ENCODE results near the gene NDRG4.

Gene NDRG4

DNA sequence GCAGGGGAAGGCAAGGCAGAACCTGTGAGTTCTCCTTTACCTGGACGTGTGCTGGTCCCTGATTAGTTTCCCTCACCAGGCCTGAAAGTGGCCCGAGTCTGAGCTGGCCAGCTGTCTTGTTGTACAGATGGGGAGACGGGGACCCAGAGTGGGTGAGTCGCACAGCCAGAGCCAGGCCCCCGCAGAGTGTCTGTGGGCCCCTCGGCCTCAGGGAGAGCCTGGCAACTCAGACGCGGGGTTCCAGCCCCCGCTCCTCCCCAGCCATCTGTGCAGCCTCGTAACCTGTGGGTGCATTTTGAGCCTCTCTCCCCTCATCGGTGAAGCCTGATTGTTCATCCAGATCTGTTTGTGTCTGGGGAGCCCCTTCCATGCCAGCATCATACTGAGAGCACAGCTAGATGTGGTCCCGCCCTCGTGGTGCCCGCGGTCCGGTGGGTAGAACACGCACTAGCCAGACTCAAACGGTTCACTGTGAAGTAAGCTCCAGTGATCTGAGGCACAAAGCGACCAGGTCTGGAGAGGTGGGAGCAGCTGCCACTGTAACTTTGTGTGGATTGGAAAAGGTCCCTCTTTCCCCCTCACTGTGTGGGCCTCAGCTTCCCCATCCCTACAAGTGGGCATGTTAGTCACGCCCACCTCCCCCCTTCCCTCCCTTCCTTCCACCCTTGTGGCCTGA lies 6.0 kb upstream of the NDRG4 start:
- no peak for FAIRE-seq
- DNase-seq (ENCODE audit: low spot score): no peak

DNA sequence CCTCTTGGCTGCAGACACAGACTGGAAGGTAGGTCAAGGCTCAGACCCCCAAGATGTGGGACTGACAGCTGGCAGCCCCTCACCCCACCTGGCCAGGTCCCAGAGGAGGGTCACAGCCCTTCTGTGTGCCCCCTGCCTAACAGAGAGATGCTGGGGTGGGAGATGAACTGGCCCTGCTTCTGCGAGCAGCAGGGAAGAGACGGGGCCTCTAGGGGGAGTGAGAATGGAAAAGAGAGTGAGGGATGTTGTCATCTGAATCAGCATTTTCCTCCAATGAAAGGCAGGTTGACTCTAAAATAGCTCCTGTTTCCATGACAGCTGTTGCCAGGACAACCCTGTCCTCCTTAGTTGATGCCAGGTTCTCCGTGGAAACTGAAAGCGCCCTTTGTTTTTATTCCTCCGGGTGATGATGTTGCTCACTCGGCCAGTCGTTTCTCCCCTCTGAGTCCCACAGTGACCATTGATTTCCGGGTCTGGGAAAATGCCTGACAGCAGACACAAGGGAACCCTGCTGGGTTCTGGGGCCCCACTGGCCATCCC lies 4.9 kb upstream of the NDRG4 start:
- FAIRE-seq: peak; percentile 84
- DNase-seq (ENCODE audit: low spot score): peak; percentile 94

DNA sequence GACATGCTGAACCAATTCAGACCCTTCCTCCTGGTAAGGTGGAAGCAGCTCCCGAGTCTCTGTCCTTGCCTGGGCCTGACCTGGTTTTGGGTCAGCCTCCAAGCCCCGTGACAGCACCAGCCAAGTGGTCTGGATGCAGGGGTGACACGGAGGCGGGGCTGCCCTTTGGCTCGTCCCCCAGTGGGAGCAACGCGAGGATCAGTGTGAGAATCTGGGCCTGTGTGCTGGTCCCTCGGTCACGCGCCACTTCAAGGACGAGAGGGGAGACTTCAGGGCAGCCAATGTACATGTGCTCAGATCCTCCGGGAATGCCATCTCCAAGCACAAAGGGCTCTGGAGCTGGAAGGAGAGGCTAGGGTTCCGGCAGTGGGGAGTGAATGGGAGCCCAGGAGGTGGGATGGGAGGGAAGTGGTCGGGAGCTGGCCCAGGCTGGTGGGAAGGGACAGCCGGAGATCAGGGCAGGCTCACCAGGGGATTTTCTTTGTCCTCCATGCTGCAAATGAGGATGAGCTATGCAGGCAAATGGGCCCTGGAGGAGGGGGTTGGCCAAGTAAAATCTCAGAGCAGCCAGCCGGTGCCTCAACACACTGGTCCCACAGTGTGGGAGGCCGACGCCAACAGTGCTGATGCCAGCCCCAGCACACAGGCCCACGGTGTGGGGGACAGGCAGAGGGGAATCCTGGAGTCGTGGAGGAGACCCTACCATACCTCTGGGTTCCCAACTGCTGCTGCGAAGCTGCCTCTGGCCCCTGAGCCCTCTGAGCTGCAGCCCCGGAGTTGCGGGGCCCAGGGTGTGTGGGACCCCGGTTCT lies 4.2 kb upstream of the NDRG4 start:
- DNase-seq (ENCODE audit: low spot score) (no peak), FAIRE-seq (no peak)

DNA sequence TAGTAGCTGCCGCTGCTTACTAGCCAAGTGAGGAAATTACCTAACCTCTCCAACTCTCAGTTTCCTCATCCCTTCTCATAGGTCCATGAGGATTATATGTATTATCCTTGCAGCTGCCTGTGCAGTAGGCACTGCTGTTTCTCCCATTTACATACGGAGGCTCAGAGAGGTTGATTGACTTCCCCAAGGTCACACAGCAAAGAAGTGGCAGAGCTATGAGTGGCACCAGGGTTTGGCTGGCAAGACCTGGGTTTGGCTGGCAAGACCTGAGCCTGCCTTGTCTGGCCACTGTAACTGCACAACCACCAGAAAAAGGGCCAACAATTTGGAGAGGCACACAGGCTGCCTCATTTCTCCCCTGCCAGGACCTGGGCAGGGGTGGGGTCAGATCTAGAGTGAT lies 2.5 kb upstream of the NDRG4 start:
- FAIRE-seq (no peak), DNase-seq (ENCODE audit: low spot score) (no peak)

DNA sequence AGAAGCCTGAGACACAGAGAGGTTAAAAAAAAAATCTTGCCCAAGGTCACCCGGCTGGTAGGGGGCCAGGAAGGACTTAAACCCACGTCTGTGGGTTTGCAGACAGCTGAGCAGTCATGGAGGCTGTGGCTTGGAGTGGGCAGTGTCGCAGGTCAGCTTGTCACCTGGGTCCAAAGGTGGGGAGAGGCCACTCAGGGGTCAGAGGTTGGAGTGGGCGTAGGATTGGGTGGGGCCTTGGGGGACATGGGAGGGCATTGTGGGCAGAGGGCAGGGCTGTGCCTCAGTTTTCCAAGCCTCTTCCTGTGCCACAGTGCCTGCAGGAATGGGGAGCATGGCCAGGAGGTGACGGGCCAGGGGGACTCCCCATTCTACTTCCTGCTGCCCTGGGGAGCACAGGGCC lies 2.0 kb upstream of the NDRG4 start:
- FAIRE-seq: no peak

DNA sequence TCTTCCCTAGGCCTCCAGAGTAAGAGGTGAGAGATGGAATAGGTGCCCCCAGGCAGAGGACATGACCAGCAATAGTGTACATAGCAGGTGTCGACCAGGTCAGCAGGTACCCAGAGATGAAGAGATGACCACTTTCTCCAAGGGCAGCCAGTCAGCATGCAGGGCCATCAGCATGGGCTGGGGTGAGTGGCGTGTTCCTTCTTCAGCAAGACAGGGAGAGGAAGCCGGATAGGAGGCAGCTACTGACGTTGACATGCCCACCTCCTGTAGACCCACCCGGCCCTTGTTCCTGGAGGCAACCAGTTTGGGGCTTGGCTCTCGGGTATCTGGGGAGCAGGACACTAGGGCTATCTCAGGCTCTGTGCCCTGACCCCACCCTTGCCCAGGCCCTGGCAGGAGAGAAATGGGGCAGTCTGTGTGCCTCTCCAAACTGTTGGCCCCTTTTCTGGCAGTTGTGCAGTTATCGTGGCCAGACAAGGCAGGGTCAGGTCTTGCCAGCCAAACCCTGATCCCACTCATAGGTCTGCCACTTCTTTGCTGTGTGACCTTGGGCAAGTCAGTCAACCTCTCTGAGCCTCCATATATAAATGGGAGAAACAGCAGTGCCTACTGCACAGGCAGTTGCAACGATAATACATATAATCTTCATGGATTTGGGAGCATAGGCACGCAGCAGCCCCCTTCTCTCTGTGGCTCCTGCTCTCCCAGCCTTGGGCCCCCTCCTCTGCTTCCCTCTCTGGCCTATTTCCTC lies 1.4 kb upstream of the NDRG4 start:
- DNase-seq (ENCODE audit: low spot score) (no peak), FAIRE-seq (peak; percentile 17)

More for the DNA sequence above, 2.0 kb upstream of the NDRG4 start:
- DNase-seq (ENCODE audit: low spot score): no peak

DNA sequence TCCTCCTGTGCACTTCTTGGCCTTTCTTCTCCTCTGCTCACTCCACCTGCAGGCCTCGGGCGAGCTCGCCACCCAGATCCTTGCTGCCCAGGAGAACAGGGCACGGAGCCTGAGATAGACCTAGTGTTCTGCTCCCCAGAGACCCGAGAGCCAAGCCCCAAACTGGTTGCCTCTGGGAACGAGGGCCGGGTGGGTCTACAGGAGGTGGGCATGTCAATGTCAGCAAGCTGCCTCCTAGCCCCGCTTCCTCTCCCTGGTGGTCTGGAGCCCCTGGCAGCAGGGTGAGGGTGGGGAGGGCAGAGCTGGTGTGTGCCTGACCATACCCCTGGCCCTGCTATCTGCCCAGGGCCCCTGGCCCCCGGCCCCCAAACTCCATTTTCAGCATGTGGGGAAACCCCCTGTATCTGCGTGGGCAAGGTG lies 841 bp upstream of the NDRG4 start:
- no peak for FAIRE-seq

DNA sequence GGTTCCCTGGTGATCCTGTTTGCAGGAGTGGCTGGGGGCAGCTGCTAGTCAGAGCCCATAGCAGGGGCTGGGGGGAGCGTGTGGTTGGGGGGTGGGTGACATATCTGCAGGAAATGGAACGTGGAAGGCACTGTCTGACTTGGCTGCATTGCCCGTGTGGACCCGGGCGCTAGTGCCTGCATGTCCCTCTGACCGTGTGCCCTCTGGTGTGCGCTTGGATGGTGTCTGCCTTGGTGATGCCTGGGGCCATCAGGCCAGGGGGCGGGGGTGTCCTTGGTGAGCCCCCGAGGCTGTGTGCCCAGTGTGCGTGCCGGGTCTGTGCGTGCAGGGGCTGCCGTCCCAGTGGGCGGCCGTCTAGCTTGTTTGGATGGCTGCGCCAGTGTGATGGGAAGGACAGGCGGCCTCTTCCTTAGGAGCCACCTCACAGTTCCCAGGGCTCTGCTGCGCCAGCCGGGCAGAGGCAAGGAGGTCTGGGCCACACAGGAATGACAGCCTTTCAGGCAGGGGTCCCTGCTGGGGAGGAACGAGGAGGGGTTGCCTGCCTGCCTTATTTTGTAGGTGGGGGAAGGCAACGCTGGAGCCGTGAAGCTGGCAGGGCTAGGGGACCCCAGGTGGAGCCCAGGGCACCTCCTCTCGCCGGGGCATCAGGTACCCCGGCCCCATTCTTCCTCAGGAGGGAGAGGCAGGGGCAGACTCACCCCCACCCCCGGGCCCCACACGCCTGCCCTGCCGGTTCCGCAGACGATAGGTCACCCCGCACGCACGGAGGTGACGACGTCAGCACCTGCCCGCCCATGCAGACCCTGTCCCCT lies 693 bp downstream of the NDRG4 start:
- FAIRE-seq: no peak
- no peak for DNase-seq (ENCODE audit: low spot score)

More for the DNA sequence above, 841 bp upstream of the NDRG4 start:
- no peak for DNase-seq (ENCODE audit: low spot score)

DNA sequence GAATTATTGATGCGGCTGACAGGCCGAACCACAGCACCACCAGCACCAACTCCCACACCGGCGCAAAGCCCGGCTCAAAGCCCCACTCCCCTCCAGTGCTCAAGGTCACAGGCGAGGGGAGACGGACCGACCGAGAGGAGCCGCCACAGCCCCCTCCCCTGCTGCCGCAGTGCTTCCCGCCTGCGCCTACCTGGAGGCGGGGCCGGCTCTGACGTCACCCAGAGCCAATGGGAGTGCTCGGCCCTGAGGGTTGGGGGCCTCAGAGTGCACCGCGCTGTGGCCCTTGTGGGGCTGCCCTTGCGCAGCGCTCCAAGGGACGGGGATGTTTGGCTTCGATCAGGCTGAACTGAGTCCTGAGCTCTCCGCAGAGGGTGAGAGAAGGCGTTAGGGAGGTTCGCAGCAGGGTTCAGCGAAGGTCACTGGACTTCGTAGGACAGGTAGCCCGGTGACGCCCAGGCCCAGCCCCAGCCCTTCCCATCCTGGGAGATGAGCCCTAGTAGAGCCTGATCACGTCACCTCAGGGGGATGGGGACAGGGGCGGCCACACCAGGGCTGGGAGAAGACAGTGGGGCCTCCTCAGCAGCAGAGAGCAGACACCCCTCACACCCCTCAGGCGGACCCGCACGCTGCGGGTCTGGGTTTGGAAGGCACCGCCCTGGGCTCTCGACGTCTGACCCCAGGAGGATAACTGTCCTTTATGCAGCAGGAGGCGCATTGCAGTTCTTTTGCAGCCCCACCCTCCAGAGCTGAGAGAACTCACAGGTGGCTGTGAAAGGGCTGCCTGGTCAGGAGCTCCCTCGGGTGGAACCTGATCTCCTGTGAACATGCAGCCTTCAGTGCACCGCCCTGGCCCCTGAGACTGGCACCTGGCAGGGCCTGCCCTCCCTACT lies 1.5 kb downstream of the NDRG4 start:
- no peak for FAIRE-seq
- no peak for DNase-seq (ENCODE audit: low spot score)

DNA sequence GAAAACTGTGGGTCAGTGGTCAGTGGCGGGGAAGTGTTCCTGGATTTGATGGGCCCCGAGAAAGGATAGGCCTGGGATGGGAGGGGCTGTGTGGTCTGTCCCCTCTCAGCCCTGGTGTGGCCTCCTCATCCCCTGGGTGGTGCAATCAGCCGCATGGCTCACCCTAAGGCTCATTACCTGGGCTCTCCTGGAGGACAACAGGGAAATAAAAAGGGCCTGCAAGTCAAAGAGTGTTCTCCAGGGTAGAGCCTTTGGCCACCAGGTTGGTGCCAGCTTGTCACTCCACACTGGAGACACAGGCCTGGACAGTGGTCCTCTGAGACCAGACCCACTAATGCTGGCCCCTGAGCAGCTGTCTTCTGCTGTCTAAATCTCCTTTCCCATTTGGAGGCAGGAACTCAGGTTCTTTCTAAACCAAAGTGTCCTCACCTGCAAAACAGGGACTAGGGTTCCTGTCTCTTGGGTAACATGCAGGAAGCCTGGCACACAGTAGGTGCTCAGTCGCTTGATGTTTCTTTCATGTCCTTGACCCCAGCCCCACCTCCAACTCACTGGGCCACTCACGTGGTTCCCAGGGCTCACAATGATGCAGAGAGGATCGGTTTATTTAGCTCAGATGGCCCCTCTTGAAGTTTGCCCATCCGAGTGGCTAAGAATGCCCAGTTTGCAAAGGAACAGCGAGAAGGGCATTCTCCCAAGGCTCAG lies 2.4 kb downstream of the NDRG4 start:
- FAIRE-seq: no peak
- no peak for DNase-seq (ENCODE audit: low spot score)

DNA sequence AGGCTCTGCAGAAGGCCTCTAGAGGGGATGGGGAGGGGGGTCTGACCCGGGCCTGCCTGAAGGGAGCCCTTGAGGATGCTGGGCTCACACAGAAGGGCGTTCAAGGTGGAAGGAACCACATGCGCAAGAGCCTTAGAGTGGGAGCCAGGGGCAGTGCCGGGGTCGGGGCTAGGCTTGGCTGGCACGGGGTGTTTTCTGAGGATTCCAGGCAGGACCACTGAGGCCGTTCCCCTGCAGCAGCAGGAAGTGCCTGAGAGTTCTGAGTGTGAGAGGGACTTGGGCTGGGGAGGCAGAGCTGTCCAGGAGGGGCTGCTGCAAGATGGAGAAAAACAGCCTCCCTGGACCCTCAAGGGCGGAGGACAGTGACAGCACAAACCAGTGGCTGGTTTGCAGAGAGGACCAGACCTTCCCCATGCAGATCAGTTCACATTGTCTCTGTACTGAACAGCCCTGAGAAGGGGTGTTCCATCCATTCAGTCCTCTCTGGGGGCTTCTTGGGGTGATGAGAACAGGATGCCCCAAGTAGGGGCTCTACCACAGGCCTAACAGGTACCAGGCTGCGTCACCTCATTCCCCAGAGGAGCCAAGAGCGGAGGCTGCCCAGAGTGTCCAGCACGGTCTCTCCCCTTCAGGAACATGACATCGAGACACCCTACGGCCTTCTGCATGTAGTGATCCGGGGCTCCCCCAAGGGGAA lies 3.4 kb downstream of the NDRG4 start:
- DNase-seq (ENCODE audit: low spot score) (no peak), FAIRE-seq (no peak)

DNA sequence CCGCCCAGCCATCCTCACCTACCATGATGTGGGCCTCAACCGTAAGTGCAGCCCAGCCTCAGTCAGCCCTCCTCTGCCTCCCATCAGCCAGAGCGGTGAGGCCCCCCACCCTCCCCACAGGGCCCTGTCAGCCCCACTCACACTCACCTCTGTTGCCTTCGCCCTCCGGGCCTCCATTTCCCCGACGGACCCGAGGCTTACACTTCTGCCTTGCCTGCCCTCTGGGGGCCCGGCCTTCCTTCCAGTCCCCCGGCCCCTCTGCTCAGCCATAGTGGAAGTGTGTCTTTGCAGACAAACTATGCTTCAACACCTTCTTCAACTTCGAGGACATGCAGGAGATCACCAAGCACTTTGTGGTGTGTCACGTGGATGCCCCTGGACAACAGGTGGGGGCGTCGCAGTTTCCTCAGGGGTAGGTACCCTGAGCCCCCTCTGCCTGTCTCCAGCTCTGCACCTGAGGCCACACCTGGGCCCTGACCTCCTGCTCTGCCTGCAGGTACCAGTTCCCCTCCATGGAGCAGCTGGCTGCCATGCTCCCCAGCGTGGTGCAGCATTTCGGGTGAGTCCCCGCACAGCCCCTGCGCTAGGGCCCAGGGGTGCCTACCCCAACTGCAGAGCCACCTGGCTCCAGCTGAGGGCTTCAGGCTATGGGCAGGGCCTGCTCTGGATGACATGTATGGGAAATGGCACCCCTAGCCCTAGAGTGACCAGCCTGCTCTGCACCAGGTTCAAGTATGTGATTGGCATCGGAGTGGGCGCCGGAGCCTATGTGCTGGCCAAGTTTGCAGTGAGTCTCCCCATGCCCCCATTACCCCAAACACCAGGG lies 4.1 kb downstream of the NDRG4 start:
- no peak for FAIRE-seq
- no peak for DNase-seq (ENCODE audit: low spot score)

DNA sequence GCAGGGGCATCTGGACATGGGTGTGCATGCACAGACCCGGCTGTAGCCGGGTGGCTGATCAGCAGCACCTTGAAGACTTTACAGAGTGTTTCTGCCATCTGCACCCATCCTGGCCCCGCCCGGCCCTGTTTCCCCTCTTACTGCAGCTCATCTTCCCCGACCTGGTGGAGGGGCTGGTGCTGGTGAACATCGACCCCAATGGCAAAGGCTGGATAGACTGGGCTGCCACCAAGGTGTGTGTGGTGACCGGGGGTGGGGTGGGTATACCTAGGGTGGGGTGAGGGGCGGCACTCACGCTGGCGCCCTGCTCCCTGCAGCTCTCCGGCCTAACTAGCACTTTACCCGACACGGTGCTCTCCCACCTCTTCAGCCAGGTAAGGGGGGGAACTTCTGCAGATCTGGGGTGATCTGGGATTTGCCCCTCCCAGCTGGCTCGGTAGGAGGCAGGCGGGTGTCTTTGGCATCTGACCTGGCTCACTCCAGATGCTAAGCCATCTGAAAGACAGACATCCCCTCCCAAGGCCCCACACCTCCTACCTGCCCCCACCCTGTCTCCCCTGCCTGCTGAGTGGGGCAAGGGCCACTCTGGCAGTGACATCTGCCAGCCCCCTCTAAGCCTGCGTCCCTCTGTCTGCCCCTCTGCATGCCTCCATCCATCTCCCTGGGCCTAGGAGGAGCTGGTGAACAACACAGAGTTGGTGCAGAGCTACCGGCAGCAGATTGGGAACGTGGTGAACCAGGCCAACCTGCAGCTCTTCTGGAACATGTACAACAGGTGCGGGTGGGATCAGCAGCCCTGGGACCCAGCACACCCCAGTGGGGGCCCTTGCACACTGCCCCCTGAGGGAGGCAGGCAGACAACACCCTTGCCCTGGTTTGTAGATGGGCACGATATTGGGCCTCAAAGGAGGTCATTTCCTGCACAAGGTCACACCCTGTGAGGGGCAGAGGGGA lies 6.6 kb downstream of the NDRG4 start:
- FAIRE-seq: no peak
- DNase-seq (ENCODE audit: low spot score): no peak

DNA sequence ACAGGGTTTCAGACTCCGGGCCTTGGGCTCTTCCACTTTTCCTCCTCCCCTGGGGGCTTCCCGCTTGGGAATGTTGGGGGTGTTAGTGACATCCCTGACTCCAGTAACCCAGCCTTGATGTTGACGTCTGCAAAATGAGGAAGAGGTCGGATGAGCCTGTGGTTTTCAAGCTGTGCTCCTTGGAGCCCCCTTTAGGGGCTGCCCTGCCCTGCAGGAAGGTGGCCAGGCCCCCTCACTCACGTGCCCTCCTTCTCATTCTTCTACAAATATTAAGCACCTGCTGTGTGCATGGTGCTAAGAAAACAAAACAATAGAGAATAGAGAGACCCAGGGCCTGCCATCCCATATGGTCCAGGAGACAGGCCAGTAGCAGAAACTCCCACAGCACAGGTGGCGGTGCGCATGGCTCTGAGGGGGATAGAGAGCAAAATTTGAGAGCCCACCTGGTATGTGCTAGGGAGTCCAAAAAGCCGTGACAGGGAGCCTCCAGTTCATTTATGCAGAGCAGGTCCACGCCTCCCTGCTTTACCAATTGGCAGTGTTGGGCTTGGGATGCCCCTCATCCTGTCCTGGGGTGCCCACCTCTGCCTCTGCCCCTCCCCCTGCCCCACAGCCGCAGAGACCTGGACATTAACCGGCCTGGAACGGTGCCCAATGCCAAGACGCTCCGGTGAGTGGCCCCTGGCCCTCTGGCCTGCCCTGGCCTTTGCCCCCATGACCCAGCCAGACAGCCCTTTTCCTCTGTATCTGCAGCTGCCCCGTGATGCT lies 7.4 kb downstream of the NDRG4 start:
- DNase-seq (ENCODE audit: low spot score) (no peak), FAIRE-seq (no peak)

DNA sequence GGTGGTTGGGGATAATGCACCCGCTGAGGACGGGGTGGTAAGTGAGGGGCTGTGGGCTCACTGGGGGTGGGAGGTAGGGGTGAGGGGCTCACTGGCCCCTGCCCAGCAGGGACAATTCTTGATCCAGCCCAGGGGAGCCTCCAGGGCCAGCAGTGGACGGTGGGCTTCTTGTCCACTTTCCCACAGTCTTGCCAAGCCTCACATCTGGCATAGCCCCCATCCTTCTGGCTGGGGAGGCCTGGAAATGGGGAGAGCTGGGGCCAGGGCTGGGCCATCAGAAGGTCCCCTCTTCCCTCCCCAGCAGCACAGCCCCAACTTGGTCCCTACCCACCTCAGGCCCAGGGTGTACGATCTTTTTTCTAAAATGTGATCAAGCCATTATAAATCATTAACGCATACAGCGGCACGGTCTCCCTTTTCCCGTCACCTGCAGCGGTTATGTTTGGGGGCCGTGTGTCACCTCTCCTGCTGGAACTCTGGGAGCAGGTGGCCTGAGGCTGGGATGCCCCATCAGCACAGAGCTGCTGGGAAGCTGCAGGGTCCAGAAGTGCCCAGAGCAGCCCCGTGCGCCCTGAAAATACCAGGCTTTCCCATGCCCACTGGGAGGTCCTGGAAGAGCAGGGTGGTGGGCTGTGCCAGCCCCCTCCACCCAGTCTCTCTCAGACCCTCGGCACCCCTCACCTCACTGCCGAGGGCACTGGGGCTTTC lies 8.2 kb downstream of the NDRG4 start:
- FAIRE-seq (no peak), DNase-seq (ENCODE audit: low spot score) (no peak)
